Melanocyte of skin (primary cell): Measurements from ENCODE around the gene EPS8L1. TPM values are rescaled to one million over a fixed set of nuclear protein-coding genes. Genes with fewer than 3 reads are reported as not detected.

Experiments used
- small RNA-seq, 2 donors: library from RNA; depleted of rRNA; stranded (forward); fragments of <200 nt; gene quantifications; one replicate each; pipeline ENCODE3, GENCODE V24; 2012
- total RNA-seq, 2 donors: library from RNA; depleted of rRNA; stranded (reverse); fragments of >200 nt; gene quantifications; 2 replicates each; pipeline ENCODE4 v1.2.3, GENCODE V29; 2012

EPS8L1 gene
- 1 to 10 TPM; 6.9 to 8.3 TPM for total RNA-seq

GRCh38 chr19:55075371-55075998 lies at the start of gene EPS8L1:
EPS8L1 (plus strand) TSS chr19:55075869; CDS start chr19:55076445, 576 bp downstream.

GRCh38 chr19:55062735-55063491 lies 12.8 kb upstream of the EPS8L1 start, which contains the start of gene RDH13:
RDH13 (minus strand) TSS chr19:55063148; CDS start chr19:55063032, 116 bp downstream.

GRCh38 chr19:55116859-55117662 lies 41.4 kb downstream of the EPS8L1 start, which contains the start of gene PPP1R12C:
PPP1R12C (minus strand) TSS chr19:55117637; CDS start chr19:55117543, 94 bp downstream.

Small RNA genes within 50 kb of the gene (small RNA-seq; reads per million reads assigned to genes)
- 0 reads per million in 2 donors for gene MIR7975

Other genes with a start within 250 kb of the EPS8L1 start
- gene KIR2DS4, start 243.2 kb upstream of the EPS8L1 start, total RNA-seq, result not detected
- not detected for gene KIR3DL2, start 225.4 kb upstream of the EPS8L1 start, total RNA-seq
- not detected for gene FCAR, start 201.6 kb upstream of the EPS8L1 start, total RNA-seq
- not detected for gene NCR1, start 169.7 kb upstream of the EPS8L1 start, total RNA-seq
- not detected for gene NLRP7, start 128.3 kb upstream of the EPS8L1 start, total RNA-seq
- 10 to 100 TPM in 1 of 2 donors, 1 to 10 TPM in 1; 3.4 to 13.0 TPM for gene NLRP2, start 109.5 kb upstream of the EPS8L1 start, total RNA-seq
- not detected for gene GP6, start 37.6 kb upstream of the EPS8L1 start, total RNA-seq
- 10 to 100 TPM; 10.3 to 20.3 TPM for gene RDH13, start 12.7 kb upstream of the EPS8L1 start, total RNA-seq
- 10 to 100 TPM; 39.3 to 55.4 TPM for gene PPP1R12C, start 41.8 kb downstream of the EPS8L1 start, total RNA-seq
- 1 to 10 TPM in 1 of 2 donors, under 1 TPM in 1; 0.34 to 9.0 TPM for gene TNNT1, start 73.3 kb downstream of the EPS8L1 start, total RNA-seq
- 1 to 10 TPM in 1 of 2 donors, under 1 TPM in 1; 1.00 to 1.0 TPM for gene TNNI3, start 81.9 kb downstream of the EPS8L1 start, total RNA-seq
- gene DNAAF3, start 90.7 kb downstream of the EPS8L1 start, total RNA-seq, result 1 to 10 TPM; 2.1 to 2.7 TPM
- gene SYT5, start 104.4 kb downstream of the EPS8L1 start, total RNA-seq, result 1 to 10 TPM in 1 of 2 donors, under 1 TPM in 1; 0.33 to 1.0 TPM
- 10 to 100 TPM; 12.4 to 15.3 TPM for gene PTPRH, start 133.6 kb downstream of the EPS8L1 start, total RNA-seq
- 1 to 10 TPM; 1.4 to 1.7 TPM for gene TMEM86B, start 152.9 kb downstream of the EPS8L1 start, total RNA-seq
- gene PPP6R1, start 183.1 kb downstream of the EPS8L1 start, total RNA-seq, result 10 to 100 TPM; 51.3 to 54.3 TPM
- gene HSPBP1, start 204.2 kb downstream of the EPS8L1 start, total RNA-seq, result 10 to 100 TPM; 35.4 to 50.3 TPM
- gene BRSK1, start 208.1 kb downstream of the EPS8L1 start, total RNA-seq, result 1 to 10 TPM; 2.7 to 3.1 TPM
- gene TMEM150B, start 249.5 kb downstream of the EPS8L1 start, total RNA-seq, result not detected